HG02840 (cell line): ENCODE results near the gene TPM1.

Experiments
- ATAC-seq: cut with Tn5 transposase; IDR thresholded peaks from one replicate; pipeline ENCODE4 v1.9.1; 2021; ENCODE audit warnings: mild to moderate bottlenecking, moderate library complexity, moderate number of reproducible peaks; ENCODE audit not compliant: unreplicated experiment, low FRiP score

TPM1 gene

DNA sequence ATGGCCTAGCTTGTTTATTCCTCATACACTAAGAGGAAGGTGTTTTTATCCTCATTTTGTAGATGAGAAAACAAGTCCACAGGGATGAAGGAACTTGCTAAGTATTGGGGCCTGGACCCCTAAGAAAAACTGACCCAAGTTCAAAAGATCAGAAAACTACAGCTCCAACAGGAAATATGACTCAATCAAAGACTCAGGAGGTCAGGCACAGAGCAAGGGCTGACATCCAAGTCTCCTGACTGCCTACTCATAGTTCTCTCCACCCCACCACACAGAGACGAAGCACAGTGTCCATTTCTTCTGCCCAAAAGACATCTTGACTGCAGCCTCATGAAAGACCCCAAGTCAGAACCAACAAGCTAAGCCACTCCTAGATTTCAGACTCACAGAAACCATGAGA is 26.9 kb upstream of the TPM1 start:
- ATAC-seq = no peak

DNA sequence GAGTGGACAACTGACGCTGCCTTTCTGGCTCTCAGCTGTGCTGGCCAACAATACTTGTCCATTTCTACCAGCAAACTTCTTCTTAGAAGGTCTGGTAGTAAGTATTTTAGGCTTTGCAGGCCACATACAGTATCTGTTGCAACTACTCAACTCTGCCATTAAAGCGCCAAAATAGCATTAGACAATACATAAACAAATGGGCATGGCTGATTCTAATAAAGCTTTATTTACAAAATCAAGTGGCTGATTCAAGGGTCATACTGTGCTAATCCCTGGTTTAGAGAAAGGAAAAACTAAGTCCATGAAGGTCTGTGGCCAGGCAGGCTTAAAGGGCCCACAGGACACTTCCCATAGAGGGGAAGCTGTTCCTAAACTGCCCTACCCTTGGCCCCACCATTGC is 26.3 kb upstream of the TPM1 start:
- ATAC-seq = no peak

DNA sequence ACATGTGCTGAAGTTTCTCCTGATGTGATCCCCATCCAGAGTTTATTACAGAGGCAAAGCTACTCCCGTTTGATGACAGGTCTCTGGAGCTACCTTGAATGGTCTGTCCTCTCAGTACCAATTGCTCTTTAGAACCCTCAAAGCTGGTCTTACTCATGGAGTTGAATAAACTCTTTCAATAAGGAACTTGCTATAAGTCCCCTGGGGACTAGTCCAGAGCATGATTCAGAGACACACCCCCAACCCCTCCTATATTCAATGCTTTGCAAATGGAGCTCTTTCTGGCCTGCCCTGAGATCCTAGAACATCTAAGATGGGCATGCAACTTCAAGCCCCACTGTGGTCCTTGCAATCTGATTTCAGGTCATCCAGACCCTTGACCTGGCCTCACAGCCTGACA is 23.9 kb upstream of the TPM1 start:
- no peak for ATAC-seq

DNA sequence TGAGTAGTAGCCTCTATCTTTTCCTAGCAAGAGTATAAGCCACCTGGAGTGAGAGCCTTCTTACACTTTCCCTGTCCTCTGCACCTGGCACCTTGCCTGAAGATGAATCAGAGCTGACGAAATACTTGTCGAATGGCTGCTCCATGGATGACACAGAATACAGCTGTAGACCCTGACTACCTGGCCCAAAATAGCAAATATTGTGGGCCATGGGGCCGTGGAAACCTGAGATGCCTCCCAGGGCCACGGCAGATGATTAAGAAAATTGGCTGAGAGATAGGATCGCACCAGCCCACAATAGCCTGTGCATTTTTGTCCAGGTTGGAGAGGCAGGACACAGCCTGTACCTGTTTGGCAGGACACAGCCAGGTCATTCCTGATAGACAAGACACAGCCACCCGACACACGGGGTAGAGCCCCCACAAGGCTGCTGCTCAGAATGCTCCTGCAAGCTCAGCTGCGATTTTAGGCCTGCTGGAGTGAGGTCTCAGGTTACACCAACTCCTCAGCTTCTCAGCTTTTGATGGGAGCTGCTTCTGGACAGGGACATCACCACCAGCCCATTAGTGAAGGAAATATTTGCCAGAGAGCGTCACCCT is 22.9 kb upstream of the TPM1 start:
- no peak for ATAC-seq

DNA sequence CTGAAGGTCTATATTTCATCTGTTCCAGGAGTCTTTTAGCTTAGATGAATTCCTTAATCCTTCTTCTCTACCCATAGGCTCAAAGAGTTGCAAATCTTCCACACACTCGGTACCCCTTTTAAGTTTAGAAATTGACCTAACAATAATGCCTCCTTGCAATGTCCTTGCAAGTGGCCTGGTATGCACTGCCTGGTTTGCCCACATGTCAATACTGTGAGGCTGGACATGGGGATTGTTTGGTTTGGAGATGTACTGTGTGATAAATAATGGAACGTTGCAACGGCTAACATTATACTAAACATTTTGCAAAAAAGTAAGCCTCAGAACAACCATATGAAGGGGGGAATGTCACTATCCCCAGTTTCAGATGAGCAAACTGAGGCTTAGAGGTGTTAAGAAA is 22.4 kb upstream of the TPM1 start:
- ATAC-seq = no peak

DNA sequence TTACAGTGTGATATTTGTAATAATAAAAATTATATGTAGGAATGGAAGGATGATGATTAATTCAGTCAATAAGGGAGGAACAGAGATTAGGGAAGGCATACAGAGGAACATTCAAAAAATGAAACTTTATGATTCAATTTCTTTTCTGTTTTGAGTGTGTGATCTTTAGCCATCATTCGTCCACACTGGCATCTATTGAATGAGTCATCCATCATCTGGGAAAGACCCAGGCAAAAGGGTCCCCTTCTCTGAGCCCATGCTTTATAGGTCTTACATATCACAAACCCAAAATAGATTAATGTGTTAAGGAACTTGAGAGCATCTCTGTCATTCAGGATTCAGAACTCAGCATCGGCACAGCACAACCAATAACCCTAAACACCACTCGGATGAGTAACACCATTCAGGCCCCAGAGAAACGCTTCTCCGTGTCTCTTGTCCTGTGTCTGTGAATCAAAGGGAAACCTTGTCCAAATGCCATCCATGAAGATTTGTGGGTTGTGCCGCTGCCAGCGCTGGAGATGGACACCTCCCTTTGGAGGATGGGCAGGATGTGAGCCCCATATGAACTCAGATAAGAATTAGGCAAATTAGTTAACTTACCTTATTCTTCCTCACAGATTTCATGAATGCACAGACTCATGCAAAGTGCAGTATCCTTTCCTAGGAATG is 21.7 kb upstream of the TPM1 start:
- no peak for ATAC-seq

DNA sequence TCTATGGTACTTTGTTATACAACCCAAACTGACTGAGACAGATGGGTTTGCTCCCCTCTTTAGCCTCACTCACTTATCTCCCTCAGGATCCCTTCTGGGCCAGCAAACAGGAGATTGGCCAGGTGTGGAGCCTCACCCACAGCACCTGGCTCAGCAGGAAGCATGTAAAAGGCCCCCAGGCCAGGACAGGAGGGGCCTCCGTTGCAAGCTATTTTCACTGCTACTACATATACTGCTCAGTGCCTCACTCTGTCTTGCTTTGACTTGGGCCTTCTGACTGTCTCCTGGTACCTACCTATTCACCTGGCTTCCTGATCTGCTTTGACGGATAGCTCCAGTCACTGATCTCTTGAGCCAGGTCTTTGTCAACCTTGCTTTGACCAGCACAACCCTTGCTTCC is 20.4 kb upstream of the TPM1 start:
- ATAC-seq = no peak

DNA sequence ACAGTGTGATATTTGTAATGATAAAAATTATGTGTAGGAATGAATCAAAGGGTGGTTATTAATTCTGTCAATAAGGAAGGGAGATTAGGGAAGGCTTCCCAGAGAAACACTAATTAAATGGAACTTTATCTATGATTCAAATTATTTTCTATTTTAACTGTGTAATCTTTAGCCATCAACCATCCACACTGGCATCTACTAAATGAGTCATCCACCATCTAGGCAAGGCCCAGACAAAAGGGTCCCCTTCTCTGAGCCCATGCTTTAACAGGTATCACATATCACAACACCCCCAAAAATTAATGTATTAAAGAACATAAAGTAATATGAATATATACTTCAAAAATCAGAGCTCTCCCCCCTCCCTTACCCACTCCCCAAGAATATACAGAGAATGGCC is 19.9 kb upstream of the TPM1 start:
- no peak for ATAC-seq

DNA sequence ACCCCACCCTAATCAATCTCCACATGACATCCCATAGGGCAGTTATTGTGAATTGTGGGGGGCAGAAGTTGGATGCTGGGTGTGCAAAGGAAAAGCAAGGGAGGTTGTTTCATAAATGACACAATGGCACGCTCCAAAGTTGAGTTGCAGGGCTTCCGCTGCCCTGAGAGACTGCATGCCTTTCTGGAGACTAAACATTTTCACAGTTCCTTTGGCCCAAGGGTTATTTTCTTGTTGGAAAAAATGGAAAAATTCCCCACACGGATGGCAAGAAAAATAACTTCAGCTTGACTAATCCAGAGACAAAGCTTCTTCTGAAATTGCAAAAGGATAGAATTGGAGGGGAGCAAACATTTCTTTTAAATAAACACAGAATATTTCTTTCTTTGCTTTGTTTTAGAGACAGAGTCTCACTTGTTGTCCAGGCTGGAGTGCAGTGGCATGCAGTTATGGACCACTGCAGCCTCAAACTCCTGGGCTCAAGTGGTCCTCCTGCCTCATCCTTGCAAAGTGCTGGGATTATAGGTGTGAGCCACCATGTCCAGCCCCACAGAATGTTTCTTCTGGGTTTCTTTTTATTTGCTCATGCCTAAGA is 19.1 kb upstream of the TPM1 start:
- ATAC-seq = no peak

DNA sequence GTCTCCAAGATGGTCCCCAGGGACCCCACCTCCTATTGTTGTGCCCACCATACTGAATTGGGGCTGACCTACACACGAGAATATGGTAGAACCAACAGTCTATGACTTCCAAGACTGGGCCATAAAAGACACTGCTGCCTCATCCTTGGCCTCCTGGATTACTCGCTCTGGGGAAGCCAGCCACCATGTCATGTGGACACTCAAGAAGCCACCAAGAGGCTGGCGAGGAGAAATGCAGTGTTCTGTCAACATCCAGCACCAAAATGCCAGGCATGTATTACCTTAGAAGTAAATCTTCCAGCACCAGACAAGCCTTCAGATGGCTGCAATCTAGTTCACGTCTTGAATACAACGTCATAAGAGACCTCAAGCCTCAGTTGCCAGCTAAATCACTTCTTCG is 17.1 kb upstream of the TPM1 start:
- no peak for ATAC-seq

DNA sequence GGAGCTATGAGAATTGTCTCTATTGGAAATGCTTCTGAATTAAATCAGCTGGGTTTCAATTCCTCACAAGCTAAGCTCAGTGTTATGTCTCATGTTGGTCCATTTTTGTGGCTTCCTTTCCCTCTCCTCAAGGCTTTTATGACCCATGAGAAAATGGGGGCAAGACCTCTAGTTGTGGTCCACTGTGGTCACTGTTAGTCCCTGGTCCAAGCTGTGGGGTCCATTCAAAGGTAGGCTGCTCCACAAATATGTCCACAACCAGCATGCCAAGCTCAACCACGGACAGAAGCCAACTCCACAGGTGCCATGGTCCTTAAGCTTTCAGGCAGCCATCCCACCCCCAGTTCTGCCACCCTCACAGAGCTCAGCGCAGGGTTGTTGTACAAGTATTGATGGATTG is 14.9 kb upstream of the TPM1 start:
- no peak for ATAC-seq

DNA sequence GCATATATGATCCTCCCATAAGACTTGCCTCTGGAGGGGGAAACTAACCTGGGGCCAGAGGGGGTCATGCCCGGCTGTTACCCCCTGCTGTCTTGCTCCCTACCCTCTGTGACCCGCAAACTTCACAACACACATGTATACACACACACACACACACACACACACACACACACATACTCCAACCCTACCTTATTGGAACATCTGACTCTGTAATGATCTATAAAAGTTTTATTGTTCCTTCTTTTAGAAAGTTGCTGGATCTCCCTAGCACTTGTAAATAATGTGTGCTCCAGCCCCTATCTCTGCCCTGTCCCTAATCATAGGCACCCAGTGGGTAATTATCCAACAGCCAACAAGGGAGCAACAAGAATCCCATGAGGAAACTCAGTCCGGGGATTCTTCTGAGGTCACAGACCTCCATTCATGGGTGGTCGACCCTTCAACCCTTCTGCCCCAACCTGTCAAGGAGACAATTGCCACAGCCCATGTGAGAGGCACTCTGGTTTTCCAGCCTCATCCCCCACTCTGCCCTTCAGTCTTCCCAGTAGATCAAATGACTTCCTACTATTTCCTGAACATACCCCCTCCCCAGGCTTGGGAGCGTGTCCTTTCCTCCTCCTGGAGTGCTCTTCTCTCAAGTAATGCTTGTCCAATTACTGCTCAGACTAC is 14.0 kb upstream of the TPM1 start:
- ATAC-seq = no peak

DNA sequence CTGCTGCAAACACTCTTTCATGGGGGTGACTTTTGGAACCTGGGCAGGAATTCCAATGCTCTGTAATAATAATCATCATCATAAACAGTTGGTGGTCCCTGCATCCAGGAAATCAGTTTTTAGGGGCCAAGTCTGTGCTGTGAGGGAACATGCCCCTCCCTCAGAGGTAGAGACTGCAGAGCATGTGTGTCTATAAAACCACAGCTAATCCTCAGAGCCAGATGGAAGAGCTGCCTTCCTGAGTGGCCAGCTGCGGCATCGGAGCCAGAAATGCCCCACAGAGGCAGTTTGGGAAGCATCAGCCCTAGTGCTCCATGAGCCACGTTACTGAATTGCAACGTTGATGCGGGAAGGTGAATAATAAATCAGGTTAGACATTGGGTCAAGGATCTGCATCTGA is 12.9 kb upstream of the TPM1 start:
- no peak for ATAC-seq

DNA sequence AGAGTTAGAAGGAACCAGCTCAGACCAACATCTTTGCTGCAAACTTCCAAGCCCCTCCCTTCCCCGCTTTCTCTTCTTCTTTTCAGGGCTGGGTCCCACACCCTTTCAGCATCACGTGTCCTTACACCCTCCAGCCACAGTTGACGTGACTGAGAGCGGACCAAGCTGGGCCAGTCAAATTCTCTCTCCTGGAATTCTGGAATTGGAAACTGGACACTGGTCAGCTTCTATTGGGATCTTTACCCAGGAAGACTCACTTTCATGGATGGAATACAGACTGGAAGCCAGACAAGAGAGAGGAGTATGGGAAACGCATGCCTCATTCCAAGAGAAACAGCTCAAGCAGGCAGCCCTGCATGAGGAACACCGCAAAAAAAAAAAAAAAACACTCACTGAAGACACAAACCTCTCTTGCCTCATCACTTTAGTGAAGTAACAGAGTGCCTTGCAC is 12.4 kb upstream of the TPM1 start:
- ATAC-seq = no peak

DNA sequence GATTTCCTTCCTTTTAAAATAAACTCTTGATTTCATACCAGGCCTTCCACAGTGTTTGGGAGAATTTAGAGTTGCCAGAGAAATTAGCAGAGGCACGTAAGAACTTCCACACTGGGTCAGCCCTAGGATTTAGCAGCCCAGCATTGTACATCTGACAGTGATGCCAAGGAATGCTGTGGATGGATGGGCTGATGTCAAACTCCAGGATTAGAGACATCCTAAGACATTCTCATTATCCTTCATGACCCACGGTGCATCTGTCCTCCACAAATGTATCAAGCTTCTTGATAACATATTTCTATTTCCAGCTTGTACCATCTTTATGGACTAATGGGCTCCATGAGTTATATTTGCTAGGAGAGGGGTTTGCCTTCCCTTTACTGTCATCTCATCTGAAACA is 8.0 kb upstream of the TPM1 start:
- no peak for ATAC-seq

DNA sequence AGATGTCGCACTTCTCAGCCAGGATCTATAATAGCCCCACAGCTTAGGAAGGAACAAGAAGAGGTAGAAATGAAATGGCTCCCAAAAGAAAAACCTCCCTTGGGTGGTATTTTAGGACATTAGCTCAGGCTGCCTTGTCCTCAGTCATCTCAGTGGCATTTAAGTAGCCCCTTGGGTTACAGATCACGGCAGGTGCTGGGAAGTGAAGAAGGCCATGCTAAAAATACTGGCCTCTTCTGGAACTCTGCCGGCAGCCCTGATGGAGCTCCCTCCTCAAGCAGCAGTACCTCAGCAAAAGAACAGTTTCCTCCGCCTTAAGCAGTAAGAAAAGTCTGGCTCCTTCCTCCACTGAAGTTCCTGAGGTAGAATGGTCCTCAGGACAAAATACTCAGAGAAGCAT is 7.3 kb upstream of the TPM1 start:
- no peak for ATAC-seq

DNA sequence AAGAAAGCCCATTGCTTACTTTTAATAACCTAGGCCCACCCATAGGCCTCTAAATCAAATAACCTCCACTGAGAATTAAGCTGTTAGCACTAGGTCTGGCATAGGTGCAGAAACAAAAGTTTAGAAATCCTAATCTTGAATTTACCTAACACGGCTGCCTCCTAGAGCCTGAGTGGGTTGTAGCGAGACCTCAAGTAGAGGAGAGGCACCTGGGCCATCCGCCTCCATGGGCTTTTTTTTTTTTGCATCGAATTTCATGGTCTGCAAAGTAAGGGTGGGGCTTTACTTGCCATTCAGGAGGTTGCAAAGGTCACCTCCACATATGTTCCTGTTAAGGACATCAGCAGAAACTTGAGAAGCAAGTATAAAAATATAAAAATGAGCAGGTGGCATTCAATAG is 6.6 kb upstream of the TPM1 start:
- ATAC-seq = no peak

DNA sequence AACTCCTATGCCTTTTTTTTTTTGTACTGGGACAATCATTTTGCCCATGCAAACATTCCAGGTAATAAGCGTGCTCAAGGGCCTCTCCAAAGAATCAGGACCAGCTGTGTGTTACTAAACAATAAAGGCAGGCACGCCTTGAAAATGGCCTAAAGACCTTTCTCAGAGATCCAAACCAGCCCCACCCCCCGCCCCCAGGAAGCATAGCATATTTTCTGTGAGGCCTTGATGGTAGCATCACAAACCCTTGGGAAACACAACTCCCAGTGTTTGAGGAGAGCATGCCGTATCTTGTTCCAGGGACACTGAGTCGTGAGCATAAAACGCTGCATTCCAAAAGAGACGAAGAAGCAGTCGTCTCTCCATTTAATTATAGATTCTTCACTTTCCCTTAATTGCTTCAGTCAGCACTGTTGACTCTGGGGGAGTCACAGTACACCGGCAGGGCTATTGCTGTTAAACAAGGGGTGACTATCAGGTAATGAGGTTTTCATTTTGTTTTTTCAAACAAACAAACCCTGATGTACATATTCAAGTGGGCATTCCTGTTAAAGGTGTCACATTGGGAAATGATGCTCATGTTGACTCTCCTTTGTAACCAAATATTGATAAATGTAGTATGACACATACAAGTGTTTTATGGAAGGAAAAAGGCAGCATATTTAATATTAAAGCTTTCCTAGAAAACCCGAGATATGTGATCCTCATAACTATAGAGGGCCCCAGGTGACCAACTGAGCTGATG is 4.4 kb upstream of the TPM1 start:
- ATAC-seq = no peak

DNA sequence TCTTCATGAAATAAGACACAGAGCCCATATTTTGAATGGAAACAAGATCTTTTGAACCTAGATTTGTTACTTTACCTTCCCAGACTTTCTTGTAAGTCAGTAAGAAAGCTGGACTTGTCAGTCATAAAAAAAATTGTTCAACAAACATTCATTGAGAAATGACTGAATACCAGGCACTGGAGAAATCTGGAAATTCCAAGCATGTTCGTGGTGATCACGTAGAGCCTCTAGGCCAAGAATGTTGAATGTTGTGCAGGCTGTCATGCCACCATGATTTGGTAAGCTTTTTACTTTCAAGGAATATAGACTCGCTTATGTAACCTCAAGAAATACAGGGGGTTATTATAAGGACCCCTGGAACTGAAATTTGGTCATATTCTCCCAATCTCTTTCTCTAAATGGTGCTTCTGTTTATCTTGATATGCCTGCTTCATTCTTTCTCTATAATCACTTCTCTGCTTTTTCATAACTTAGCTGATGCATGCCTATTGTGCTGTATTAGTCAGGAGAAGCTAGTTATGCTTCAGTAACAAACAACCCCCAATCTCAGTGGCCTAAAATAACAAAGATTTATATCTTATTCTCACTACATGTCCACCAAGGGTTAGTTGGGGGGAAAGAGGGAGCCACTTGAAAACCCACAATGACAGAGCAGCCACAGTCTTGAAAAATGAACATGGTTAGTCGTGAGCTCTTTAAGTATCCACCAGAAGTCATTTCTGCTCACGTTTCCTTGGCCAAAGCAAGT is 3.4 kb upstream of the TPM1 start:
- no peak for ATAC-seq

DNA sequence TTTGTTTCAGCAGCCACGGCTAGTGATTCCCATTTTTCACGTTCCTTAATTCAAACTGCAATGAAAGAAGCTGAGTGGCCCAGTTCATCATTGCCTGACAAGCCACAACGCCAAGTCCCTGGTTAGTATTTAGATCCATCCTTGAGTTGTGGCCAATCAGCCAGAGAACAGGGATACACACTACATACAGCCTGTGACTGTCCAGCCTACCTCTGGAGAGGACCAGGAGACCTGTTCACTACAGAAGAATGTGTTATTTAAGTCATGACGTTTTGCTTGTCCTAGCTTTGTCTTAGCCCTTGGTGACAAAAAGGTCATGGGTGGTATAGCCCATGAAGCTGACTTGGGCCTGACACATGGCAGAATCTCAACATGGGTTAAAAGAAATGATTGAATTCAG is 2.7 kb upstream of the TPM1 start:
- no peak for ATAC-seq
